ENCODE data around the gene RFTN1.

- TF ChIP-seq EZH2 (IDR thresholded peaks at IDR 0.05): no peak
- TF ChIP-seq POLR2AphosphoS5 (IDR thresholded peaks at IDR 0.05; ENCODE audit: borderline replicate concordance, low read depth, low read length): no peak
- TF ChIP-seq FOXP2 (optimal IDR thresholded peaks at IDR 0.05; ENCODE audit: control extremely low read depth, extremely low read length, insufficient read depth): no peak
These were observed 2.7 kb downstream of the RFTN1 start for GRCh38 chr3:16510620-16511319.
